Measurements from ENCODE around the gene DPEP1.
"Not testable (repeated sequence)": the region's sequence is repeated elsewhere in the genome, so short reads cannot be mapped to it uniquely, and the experiment has no call there.

DPEP1 gene

GRCh38 chr16:89618109-89618998 is 4.9 kb downstream of the DPEP1 start:
- FAIRE-seq = no peak
- DNase-seq (ENCODE audit: insufficient read length, low spot score) = no peak

- no peak for FAIRE-seq
These were observed 6.4 kb downstream of the DPEP1 start for GRCh38 chr16:89619840-89620239.

GRCh38 chr16:89620406-89620841 is 7.0 kb downstream of the DPEP1 start:
- DNase-seq (ENCODE audit: insufficient read length, low spot score) (no peak), FAIRE-seq (no peak)

More at GRCh38 chr16:89619840-89620239, 6.4 kb downstream of the DPEP1 start:
- DNase-seq (ENCODE audit: insufficient read length, low spot score) = no peak

GRCh38 chr16:89621136-89621697 is 7.8 kb downstream of the DPEP1 start:
- DNase-seq (ENCODE audit: insufficient read length, low spot score) = no peak
- FAIRE-seq = no peak

- FAIRE-seq (no peak), DNase-seq (ENCODE audit: insufficient read length, low spot score) (no peak)
These were observed 8.4 kb downstream of the DPEP1 start for GRCh38 chr16:89621698-89622409.

- FAIRE-seq = no peak
- no peak for DNase-seq (ENCODE audit: insufficient read length, low spot score)
These were observed 10.2 kb downstream of the DPEP1 start for GRCh38 chr16:89623511-89624261.

GRCh38 chr16:89624777-89625761 is 11.6 kb downstream of the DPEP1 start:
- FAIRE-seq = no peak
- no peak for DNase-seq (ENCODE audit: insufficient read length, low spot score)

GRCh38 chr16:89629827-89630610 is 16.6 kb downstream of the DPEP1 start:
- DNase-seq (ENCODE audit: insufficient read length, low spot score) (no peak), FAIRE-seq (no peak)

- FAIRE-seq (no peak), DNase-seq (ENCODE audit: insufficient read length, low spot score) (no peak)
These were observed 19.7 kb downstream of the DPEP1 start for GRCh38 chr16:89633064-89633631.

GRCh38 chr16:89634463-89635385 is 21.3 kb downstream of the DPEP1 start:
- not testable (repeated sequence) for DNase-seq (ENCODE audit: insufficient read length, low spot score); FAIRE-seq

GRCh38 chr16:89636663-89637062 is 23.2 kb downstream of the DPEP1 start:
- FAIRE-seq = no peak
- no peak for DNase-seq (ENCODE audit: insufficient read length, low spot score)

GRCh38 chr16:89637379-89637778 is 23.9 kb downstream of the DPEP1 start:
- FAIRE-seq (no peak), DNase-seq (ENCODE audit: insufficient read length, low spot score) (no peak)

GRCh38 chr16:89638455-89638854 is 25.0 kb downstream of the DPEP1 start:
- no peak for FAIRE-seq
- no peak for DNase-seq (ENCODE audit: insufficient read length, low spot score)

- DNase-seq (ENCODE audit: insufficient read length, low spot score) (no peak), FAIRE-seq (no peak)
These were observed 25.9 kb downstream of the DPEP1 start for GRCh38 chr16:89639385-89639784.

- DNase-seq (ENCODE audit: insufficient read length, low spot score) (no peak), FAIRE-seq (no peak)
These were observed 28.1 kb downstream of the DPEP1 start for GRCh38 chr16:89641458-89642119.

GRCh38 chr16:89642574-89642973 is 29.1 kb downstream of the DPEP1 start:
- DNase-seq (ENCODE audit: insufficient read length, low spot score) (no peak), FAIRE-seq (no peak)

- FAIRE-seq = no peak
- no peak for DNase-seq (ENCODE audit: insufficient read length, low spot score)
These were observed 30.4 kb downstream of the DPEP1 start for GRCh38 chr16:89643769-89644300.

Data from GM19239 (cell line).